GM18517 (cell line): ENCODE results near the gene TACC3.

Source experiments
- ATAC-seq: cut with Tn5 transposase; IDR thresholded peaks from one replicate; pipeline ENCODE4 v1.9.1; 2021; ENCODE audit warnings: mild to moderate bottlenecking, moderate library complexity; ENCODE audit not compliant: unreplicated experiment

The TACC3 gene

GRCh38 chr4:1744552-1744951, 23.2 kb downstream of the TACC3 start:
- ATAC-seq = no peak

- no peak for ATAC-seq
Observed at GRCh38 chr4:1745165-1745564, 23.8 kb downstream of the TACC3 start.

GRCh38 chr4:1745697-1746096, 24.4 kb downstream of the TACC3 start:
- no peak for ATAC-seq

- no peak for ATAC-seq
Observed at GRCh38 chr4:1746265-1746691, 25.0 kb downstream of the TACC3 start.

DNA sequence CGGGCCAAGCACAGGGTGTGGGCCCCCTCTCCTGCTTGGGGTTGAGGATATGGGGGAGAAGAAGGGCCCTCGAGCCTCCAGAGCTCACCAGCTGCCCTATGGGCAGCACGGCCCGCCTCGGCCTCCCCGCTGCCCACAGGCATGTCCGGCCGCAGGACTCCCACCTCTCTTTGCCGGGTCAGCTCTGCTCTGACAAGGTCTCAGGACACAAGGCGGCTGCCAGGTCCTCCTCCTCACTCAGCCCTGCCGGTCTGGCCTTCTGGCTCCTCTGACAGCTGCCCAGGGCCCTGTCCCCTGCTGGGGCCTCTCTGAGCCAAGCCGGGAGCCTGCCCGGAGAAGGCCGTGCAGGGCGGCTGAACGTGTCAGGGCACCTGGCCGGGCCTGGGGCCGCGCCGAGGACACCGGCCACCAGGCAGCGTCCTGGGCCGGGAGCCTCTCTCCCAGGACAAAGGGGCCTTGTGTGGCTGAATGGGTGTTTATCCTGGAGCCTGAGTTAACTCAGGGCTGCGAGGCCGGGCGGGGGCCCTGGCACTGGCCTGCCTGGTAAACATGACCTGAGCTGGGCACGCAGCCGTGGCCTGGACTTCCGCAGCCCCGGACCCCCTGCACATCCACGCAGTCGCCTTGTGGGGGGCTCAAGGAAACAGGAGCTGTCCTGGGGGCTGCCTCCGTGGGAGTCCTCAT, 25.7 kb downstream of the TACC3 start:
- ATAC-seq = no peak

DNA sequence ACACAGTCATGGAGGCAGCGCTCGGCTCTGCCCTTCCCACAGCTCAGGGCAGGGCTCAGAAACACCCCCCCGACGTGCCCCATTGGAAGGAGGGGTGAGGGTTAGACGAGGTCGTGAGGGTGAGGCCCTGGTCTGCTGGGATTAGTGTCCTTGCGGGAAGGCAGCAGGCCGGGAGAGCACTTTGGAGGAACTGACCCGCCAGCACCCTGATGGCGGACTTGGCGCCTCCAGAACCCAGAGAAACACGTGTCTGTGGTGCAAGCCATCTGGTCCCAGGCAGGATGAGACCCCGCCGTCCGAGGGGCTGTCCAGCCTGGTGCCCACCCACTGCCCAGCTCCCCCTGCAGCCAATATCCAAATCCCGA, 26.3 kb downstream of the TACC3 start:
- ATAC-seq = no peak

DNA sequence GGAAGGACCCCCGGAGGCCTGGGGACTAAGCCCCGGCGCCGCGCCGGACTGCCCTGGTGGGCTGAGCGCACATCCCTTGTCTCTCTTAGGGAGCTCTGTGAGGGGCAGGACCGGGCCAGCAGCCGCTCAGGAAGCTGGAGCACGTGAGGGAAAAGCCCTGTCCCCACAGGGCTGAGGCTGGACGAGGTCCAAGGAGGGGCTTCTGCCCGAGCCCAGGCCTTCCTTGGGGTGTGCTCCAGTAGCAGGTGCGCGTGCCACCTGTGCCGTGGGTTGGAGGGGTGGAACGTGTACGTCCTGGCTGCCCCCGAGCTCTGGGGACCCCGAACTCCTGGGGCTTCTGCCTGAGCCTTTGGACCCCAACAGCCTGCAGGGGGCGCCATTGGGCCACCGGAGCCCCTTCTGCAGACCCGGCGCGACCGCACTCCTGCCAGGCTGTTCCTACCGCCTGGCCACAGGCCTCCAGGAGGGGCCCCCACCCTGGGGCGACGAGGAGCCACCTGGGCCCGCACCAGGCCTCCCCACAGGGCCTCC, 27.2 kb downstream of the TACC3 start:
- no peak for ATAC-seq

GRCh38 chr4:1749370-1749769, 28.0 kb downstream of the TACC3 start:
- no peak for ATAC-seq

GRCh38 chr4:1749826-1750225, 28.5 kb downstream of the TACC3 start:
- no peak for ATAC-seq

DNA sequence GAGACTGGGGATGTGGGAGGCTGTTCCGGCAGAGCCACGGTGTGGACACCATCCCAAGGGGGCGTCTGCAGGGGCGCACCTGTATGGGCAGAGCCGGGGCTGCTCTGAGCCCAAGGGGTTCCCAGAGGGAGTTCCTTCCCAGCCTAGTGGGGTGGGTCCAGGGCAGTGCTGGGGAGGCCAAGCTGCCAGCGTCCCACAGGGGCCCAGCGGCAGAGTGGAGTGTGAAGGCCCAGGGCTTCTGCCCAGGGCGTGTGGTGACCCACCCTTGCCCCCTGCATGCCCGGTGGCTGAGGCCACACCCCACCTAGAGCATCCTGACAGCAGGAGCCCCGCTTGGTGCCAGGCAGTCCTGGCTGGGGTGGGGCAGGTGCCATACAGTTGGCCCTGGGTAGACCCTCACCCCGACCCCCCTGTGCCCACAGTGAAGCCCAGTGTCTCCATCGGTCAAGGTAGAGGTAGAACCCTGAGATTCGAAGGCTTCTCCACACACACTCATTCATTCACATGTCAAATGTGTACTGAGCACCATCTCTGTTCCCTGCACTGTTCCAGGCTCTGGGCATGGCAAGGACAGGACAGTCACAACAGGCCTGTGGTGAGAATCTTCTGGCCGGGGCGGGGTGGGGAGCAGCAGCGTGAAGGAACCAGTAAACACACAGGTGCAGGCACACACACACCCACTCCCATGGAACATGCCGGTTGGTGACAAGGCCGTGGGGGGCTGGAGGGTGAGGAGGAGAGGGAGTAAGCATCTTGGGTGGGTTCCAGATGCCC, 29.2 kb downstream of the TACC3 start:
- ATAC-seq = no peak

- no peak for ATAC-seq
Observed at GRCh38 chr4:1751155-1751918, 30.0 kb downstream of the TACC3 start.

GRCh38 chr4:1751919-1752283, 30.6 kb downstream of the TACC3 start:
- ATAC-seq = no peak

- no peak for ATAC-seq
Observed at GRCh38 chr4:1752284-1753041, 31.1 kb downstream of the TACC3 start.

- ATAC-seq = no peak
Observed at GRCh38 chr4:1753294-1753696, 32.0 kb downstream of the TACC3 start.

GRCh38 chr4:1753697-1754311, 32.5 kb downstream of the TACC3 start:
- ATAC-seq = no peak

DNA sequence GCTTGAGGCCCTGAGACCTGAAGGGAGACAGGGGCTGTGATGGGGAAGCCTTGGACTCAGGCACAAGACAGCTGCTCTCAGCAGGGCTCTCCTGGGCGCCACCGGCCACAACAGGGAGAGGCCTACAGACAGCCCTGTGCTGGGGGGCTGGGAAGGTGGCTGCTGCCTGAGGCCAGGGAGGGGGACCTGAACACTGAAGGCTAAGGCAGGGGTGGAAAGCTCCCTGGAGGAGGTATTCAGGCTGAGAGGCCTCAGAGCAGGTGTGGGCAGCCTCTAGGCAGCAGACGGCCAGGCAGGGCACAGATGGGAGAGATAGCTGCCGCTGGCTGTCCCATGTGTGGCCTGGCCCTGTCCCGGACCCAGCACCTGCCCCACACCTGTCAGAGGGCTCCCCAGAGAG, 33.0 kb downstream of the TACC3 start:
- ATAC-seq = no peak

DNA sequence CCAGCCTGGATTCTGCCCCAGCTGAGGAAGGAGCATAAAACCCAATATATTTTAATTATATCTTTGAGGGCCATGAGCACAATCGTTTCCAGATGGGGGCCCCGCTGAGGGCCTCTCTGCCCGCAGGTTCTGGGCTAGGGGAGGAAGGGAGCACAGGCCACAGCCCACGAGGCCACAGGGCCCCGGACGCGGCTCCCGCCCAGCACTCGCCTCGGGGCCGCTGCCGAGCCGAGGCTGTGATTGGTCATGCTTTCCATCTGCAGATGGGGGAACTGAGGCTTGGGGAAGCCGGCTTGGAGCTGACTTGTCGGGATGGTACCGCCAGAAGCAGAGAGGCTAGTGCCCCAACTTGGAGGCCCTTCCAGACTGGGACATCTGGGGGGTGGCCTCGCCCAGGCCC, 34.0 kb downstream of the TACC3 start:
- no peak for ATAC-seq

DNA sequence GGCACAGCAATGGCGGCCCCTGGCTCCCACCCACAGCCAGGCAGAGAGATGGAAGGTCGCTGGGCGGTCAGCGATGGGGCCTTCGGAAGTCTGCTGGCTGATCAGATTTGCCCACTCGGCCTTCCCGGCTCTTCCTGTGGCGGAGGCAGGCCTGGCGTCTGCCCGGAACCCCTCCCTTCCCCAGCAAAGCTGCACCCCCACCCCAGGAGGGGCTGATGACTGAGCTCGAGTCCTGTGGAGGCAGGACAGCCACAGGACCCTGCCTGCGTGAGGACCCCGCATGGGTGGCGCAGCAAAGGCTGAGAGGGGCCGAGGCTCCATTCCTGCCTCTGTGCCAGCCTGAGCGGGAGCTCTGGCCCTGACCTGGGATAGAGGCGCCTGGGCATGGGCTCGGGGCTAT, 34.8 kb downstream of the TACC3 start:
- ATAC-seq = no peak

GRCh38 chr4:1756893-1757779, 35.8 kb downstream of the TACC3 start:
- ATAC-seq = no peak

- ATAC-seq = no peak
Observed at GRCh38 chr4:1757836-1758235, 36.5 kb downstream of the TACC3 start.
